ENCODE measurements around the gene AFF1. TPM values are rescaled to one million over a fixed set of nuclear protein-coding genes. Genes with fewer than 3 reads are reported as not detected.

Gene AFF1
- total and polyA plus RNA-seq, 2 experiments from 2014 or later = 31.9 to 38.7 TPM

DNA sequence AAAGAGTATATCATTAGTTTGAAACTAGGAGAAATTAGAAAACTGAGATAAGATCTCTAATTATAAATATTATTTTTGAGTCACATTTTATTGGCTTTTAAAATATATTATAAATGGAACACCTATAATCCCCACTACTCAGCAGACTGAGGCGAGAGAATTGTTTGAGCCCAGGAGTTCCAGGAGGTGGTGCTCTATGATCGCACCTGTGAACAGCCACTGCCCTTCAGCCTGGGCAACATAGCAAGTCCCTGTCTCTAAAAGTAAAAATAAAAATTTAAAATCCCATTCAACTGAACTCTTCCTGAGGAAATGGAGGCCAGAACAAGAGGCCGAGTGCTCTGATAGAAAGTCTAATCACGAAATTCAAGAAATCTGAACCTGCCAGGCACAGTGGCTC, 36.2 kb upstream of the AFF1 start:
- H3K9me3 ChIP-seq (ENCODE audit: low read depth) = no peaks in the 10 kb centered on the region
- no peak overlapping the region for H2AFZ ChIP-seq
- no peak overlapping the region for H3K4me2 ChIP-seq
- H3K27me3 ChIP-seq = no peaks in the 10 kb centered on the region
- H4K20me1 ChIP-seq (ENCODE audit: insufficient read depth, poor library complexity, severe bottlenecking) = no peaks in the 10 kb centered on the region
- H3K4me1 ChIP-seq (ENCODE audit: insufficient read depth) = no peaks in the 10 kb centered on the region
- H3K27ac ChIP-seq = no peak overlapping the region
- TF ChIP-seq EZH2 (IDR thresholded peaks at IDR 0.05; ENCODE audit: borderline replicate concordance) (no peak), CTCF (IDR thresholded peaks at IDR 0.05; ENCODE audit: poor library complexity) (peak; percentile 46)
- no peaks in the 10 kb centered on the region for H3K79me2 ChIP-seq
- H3K9me2 ChIP-seq (replicated peaks; ENCODE audit: insufficient read depth) = no peaks in the 10 kb centered on the region
- no peak overlapping the region for H3K4me3 ChIP-seq
- no peaks in the 10 kb centered on the region for H3K36me3 ChIP-seq (replicated peaks; ENCODE audit: insufficient read depth, low read depth)
- WGBS (ENCODE audit: low lambda C conversion rate, missing lambda C conversion rate) = 91% methylated on average over 4 of the region's 4 CpGs
- peak; percentile 30 for DNase-seq (ENCODE audit: low spot score)

GRCh38 chr4:86901864-86902263, 32.9 kb upstream of the AFF1 start:
- DNase-seq (ENCODE audit: low spot score) = no peak
- no peaks in the 10 kb centered on the region for H3K9me2 ChIP-seq (replicated peaks; ENCODE audit: insufficient read depth)
- no peak overlapping the region for H3K4me2 ChIP-seq
- WGBS (ENCODE audit: low lambda C conversion rate, missing lambda C conversion rate) = 97% methylated on average over 3 of the region's 3 CpGs
- H3K27me3 ChIP-seq = no peaks in the 10 kb centered on the region
- H3K27ac ChIP-seq = no peak overlapping the region
- no peaks in the 10 kb centered on the region for H3K4me1 ChIP-seq (ENCODE audit: insufficient read depth)
- H2AFZ ChIP-seq = no peak overlapping the region
- no peaks in the 10 kb centered on the region for H4K20me1 ChIP-seq (ENCODE audit: insufficient read depth, poor library complexity, severe bottlenecking)
- H3K4me3 ChIP-seq = no peak overlapping the region
- no peaks in the 10 kb centered on the region for H3K79me2 ChIP-seq
- H3K36me3 ChIP-seq (replicated peaks; ENCODE audit: insufficient read depth, low read depth) = no peaks in the 10 kb centered on the region
- TF ChIP-seq CTCF (IDR thresholded peaks at IDR 0.05; ENCODE audit: poor library complexity) = no peak
- no peak for TF ChIP-seq EZH2 (IDR thresholded peaks at IDR 0.05; ENCODE audit: borderline replicate concordance)
- no peak for TF ChIP-seq EZH2phosphoT487 (IDR thresholded peaks at IDR 0.05; ENCODE audit: low read depth, severe bottlenecking, unreplicated experiment)
- H3K9me3 ChIP-seq (ENCODE audit: low read depth) = no peaks in the 10 kb centered on the region

GRCh38 chr4:86908251-86908657, 26.6 kb upstream of the AFF1 start:
- Histone ChIP-seq H3K9me3 (ENCODE audit: low read depth) (no peaks in the 10 kb centered on the region), H3K4me3 (no peak overlapping the region), H3K9me2 (replicated peaks; ENCODE audit: insufficient read depth) (no peaks in the 10 kb centered on the region), H3K4me2 (no peak overlapping the region), H3K36me3 (replicated peaks; ENCODE audit: insufficient read depth, low read depth) (no peaks in the 10 kb centered on the region), H4K20me1 (ENCODE audit: insufficient read depth, poor library complexity, severe bottlenecking) (no peaks in the 10 kb centered on the region), H3K79me2 (no peaks in the 10 kb centered on the region), H3K27me3 (no peaks in the 10 kb centered on the region), H2AFZ (no peak overlapping the region), H3K27ac (no peak overlapping the region), H3K4me1 (ENCODE audit: insufficient read depth) (no peaks in the 10 kb centered on the region)
- DNase-seq (ENCODE audit: low spot score) = no peak
- 45% methylated on average over 2 of the region's 2 CpGs for WGBS (ENCODE audit: low lambda C conversion rate, missing lambda C conversion rate)
- TF ChIP-seq EZH2 (IDR thresholded peaks at IDR 0.05; ENCODE audit: borderline replicate concordance) (no peak), CTCF (IDR thresholded peaks at IDR 0.05; ENCODE audit: poor library complexity) (no peak), EZH2phosphoT487 (IDR thresholded peaks at IDR 0.05; ENCODE audit: low read depth, severe bottlenecking, unreplicated experiment) (no peak)
